H9 (cell line): Measurements from ENCODE around the gene GALNT9. TPM values are rescaled to one million over a fixed set of nuclear protein-coding genes. Genes with fewer than 3 reads are reported as not detected.

Experiments used
- DNase-seq: peaks from one replicate; pipeline ENCODE4 v3.0.0-alpha.2; 2017
- H2AFZ ChIP-seq: one replicate; pipeline ENCODE4 v1.6.1; 2013; ENCODE audit warnings: mild to moderate bottlenecking, low read length, control low read depth, moderate library complexity
- H2AK5ac ChIP-seq: 2 replicates; pipeline ENCODE4 v1.6.1; 2013; ENCODE audit warnings: low read length, control low read depth, mixed read lengths; ENCODE audit not compliant: insufficient read length
- H2BK120ac ChIP-seq: one replicate; pipeline ENCODE4 v1.6.1; 2013; ENCODE audit warnings: low read depth, mild to moderate bottlenecking, low read length, control low read depth, inconsistent platforms; ENCODE audit not compliant: poor library complexity, severe bottlenecking
- H2BK12ac ChIP-seq: 2 replicates; pipeline ENCODE4 v1.6.1; 2013; ENCODE audit warnings: low read length, control low read depth, mixed read lengths, low read depth; ENCODE audit not compliant: insufficient read length
- H2BK15ac ChIP-seq: 2 replicates; pipeline ENCODE4 v1.6.1; 2013; ENCODE audit warnings: low read depth, low read length, control low read depth
- H2BK20ac ChIP-seq: one replicate; pipeline ENCODE4 v1.6.1; 2013; ENCODE audit warnings: low read depth, mild to moderate bottlenecking, low read length, control low read depth, inconsistent platforms; ENCODE audit not compliant: poor library complexity, severe bottlenecking
- H2BK5ac ChIP-seq: 2 replicates; pipeline ENCODE4 v1.6.1; 2013; ENCODE audit warnings: low read length, control low read depth, mixed read lengths; ENCODE audit not compliant: insufficient read length
- H3K14ac ChIP-seq: 2 replicates; pipeline ENCODE4 v1.6.1; 2013; ENCODE audit warnings: low read length, control low read depth; ENCODE audit not compliant: insufficient read depth
- H3K18ac ChIP-seq: 2 replicates; pipeline ENCODE4 v1.6.1; 2013; ENCODE audit warnings: low read depth, mild to moderate bottlenecking, mixed read lengths, low read length, control low read depth; ENCODE audit not compliant: insufficient read length
- H3K23ac ChIP-seq: 2 replicates; pipeline ENCODE4 v1.6.1; 2013; ENCODE audit warnings: low read length, control low read depth, mixed read lengths, low read depth; ENCODE audit not compliant: insufficient read length
- H3K23me2 ChIP-seq: 2 replicates; pipeline ENCODE4 v1.6.1; 2013; ENCODE audit warnings: low read depth, mild to moderate bottlenecking, mixed read lengths, low read length, control low read depth; ENCODE audit not compliant: insufficient read length, poor library complexity, severe bottlenecking
- H3K27ac ChIP-seq: 2 replicates; pipeline ENCODE4 v1.5.1; 2013; ENCODE audit warnings: low read length, control low read depth, mixed read lengths, low read depth; ENCODE audit not compliant: insufficient read length
- H3K27me3 ChIP-seq: 2 replicates; pipeline ENCODE4 v1.6.1; 2013; ENCODE audit warnings: low read length, control low read depth, inconsistent platforms; ENCODE audit not compliant: insufficient read depth
- H3K4ac ChIP-seq: 2 replicates; pipeline ENCODE4 v1.6.1; 2013; ENCODE audit warnings: low read depth, mild to moderate bottlenecking, control low read depth, inconsistent platforms, low read length, moderate library complexity
- H3K4me1 ChIP-seq: 2 replicates; pipeline ENCODE4 v1.6.1; 2013; ENCODE audit warnings: low read length, control low read depth, inconsistent platforms; ENCODE audit not compliant: insufficient read depth
- H3K4me2 ChIP-seq: 2 replicates; pipeline ENCODE4 v1.6.1; 2013; ENCODE audit warnings: low read length, control low read depth, mixed read lengths; ENCODE audit not compliant: insufficient read length, insufficient read depth
- H3K56ac ChIP-seq: 2 replicates; pipeline ENCODE4 v1.6.1; 2013; ENCODE audit warnings: low read depth, mild to moderate bottlenecking, mixed read lengths, low read length, control low read depth; ENCODE audit not compliant: insufficient read length
- H3K79me1 ChIP-seq: 2 replicates; pipeline ENCODE4 v1.6.1; 2013; ENCODE audit warnings: low read depth, mild to moderate bottlenecking, moderate library complexity, low read length, control low read depth, inconsistent platforms; ENCODE audit not compliant: insufficient read depth, poor library complexity, severe bottlenecking
- H3K79me2 ChIP-seq: 2 replicates; pipeline ENCODE4 v1.6.1; 2013; ENCODE audit warnings: low read length, control low read depth, inconsistent platforms; ENCODE audit not compliant: insufficient read depth
- H3K9ac ChIP-seq: 2 replicates; pipeline ENCODE4 v1.6.1; 2013; ENCODE audit warnings: low read length, control low read depth, mixed read lengths; ENCODE audit not compliant: insufficient read length; ENCODE audit errors: extremely low read depth
- H3K9me3 ChIP-seq: one replicate; pipeline ENCODE4 v1.6.1; 2013; ENCODE audit warnings: low read depth, low read length, inconsistent platforms; ENCODE audit not compliant: control insufficient read depth
- H3T11ph ChIP-seq: one replicate; pipeline ENCODE4 v1.6.1; 2013; ENCODE audit warnings: mild to moderate bottlenecking, low read length, control low read depth, inconsistent platforms
- H4K20me1 ChIP-seq: one replicate; pipeline ENCODE4 v1.6.1; 2013; ENCODE audit not compliant: control insufficient read depth, insufficient read length, insufficient read depth
- H4K5ac ChIP-seq: 2 replicates; pipeline ENCODE4 v1.6.1; 2013; ENCODE audit warnings: low read depth, mild to moderate bottlenecking, mixed read lengths, low read length, control low read depth; ENCODE audit not compliant: insufficient read length
- H4K8ac ChIP-seq: replicated peaks from 2 replicates; pipeline ENCODE4 v1.6.1; 2013; ENCODE audit warnings: low read length, control low read depth, mixed read lengths, low read depth; ENCODE audit not compliant: insufficient read length
- H4K91ac ChIP-seq: 2 replicates; pipeline ENCODE4 v1.6.1; 2013; ENCODE audit warnings: low read depth, mild to moderate bottlenecking, moderate library complexity, mixed read lengths, low read length, control low read depth; ENCODE audit not compliant: insufficient read length
- H3K27ac Mint-ChIP-seq, 3 experiments: 2 replicates in 2 of 3; 3 replicates in 1 of 3; pipeline ENCODE4 v1.8.0; 2020 to 2021; ENCODE audit warnings: mixed read lengths in 3 of 3, mild to moderate bottlenecking in 1 of 3, moderate library complexity in 1 of 3
- H3K27me3 Mint-ChIP-seq: 2 replicates; pipeline ENCODE4 v1.8.0; 2021; ENCODE audit warnings: low read depth, mild to moderate bottlenecking, moderate library complexity, mixed read lengths
- H3K36me3 Mint-ChIP-seq, 3 experiments: 2 replicates in 2 of 3; 3 replicates in 1 of 3; pipeline ENCODE4 v1.8.0; 2020 to 2021; ENCODE audit warnings: low read depth in 3 of 3, mixed read lengths in 3 of 3; ENCODE audit not compliant: insufficient read depth in 1 of 3
- H3K4me1 Mint-ChIP-seq, 2 experiments: 2 replicates each; pipeline ENCODE4 v1.8.0; 2020; ENCODE audit warnings: mixed read lengths in 2 of 2
- H3K4me3 Mint-ChIP-seq, 2 experiments: 2 replicates in 1 of 2; 3 replicates in 1 of 2; pipeline ENCODE4 v1.8.0; 2020 to 2021; ENCODE audit warnings: mild to moderate bottlenecking in 2 of 2, mixed read lengths in 2 of 2, moderate library complexity in 1 of 2
- H3K9me3 Mint-ChIP-seq, 2 experiments: 2 replicates in 1 of 2; 3 replicates in 1 of 2; pipeline ENCODE4 v1.8.0; 2020; ENCODE audit warnings: mild to moderate bottlenecking in 2 of 2, mixed read lengths in 2 of 2, moderate library complexity in 1 of 2
- CTCF ChIP-seq: fragments of 200-600 bp; sonication (generic); conservative IDR thresholded peaks from 3 replicates; pipeline ENCODE4 v1.8.0; 2021; ENCODE audit warnings: antibody characterized with exemption, mild to moderate bottlenecking
- WGBS: extraction: QIAGEN DNeasy Blood & Tissue Kit; methylation state at CpG from one replicate; pipeline ENCODE4 v1.1.7; 2013; ENCODE audit warnings: missing lambda C conversion rate, low lambda C conversion rate, mixed read lengths; ENCODE audit not compliant: insufficient read length; ENCODE audit errors: extremely low coverage; 5-methylcytosine and 5-hydroxymethylcytosine counted together
- total RNA-seq: library from RNA; stranded (reverse); gene quantifications from 2 replicates; pipeline ENCODE4 v1.2.1, GENCODE V29; 2021

Gene GALNT9
- total RNA-seq, 1 experiment from 2014 or later = 0.35 TPM

DNA sequence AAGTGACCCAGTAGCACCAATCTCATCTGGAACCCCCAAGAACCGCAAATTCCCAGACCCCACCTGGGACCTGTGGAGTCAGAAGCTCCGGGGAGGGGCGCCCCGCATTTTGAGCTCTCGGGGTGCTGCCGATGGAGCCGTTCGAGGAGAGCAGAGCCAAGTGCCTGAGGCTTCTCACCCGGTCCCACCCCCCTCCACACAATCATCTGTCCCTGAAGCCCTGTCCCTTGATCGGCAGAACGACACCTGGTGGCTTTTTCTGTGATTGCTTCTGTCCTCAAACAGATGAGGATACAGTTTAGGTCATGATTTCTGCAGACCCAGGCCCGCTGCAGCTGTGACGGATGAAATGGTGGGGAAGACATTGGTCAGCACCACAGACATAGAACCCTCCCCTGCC is 110.5 kb downstream of the GALNT9 start:
- Histone ChIP-seq H2BK15ac (no peak overlapping the region), H3K27me3 (peaks cover 6% of the 10 kb centered on the region; the same call in 1 of the 2 replicates), H3K18ac (no peak overlapping the region), H3K79me2 (no peaks in the 10 kb centered on the region), H3K4me1 (no peaks in the 10 kb centered on the region; the same call in 1 of the 2 replicates), H2BK20ac (no peak overlapping the region), H4K91ac (no peak overlapping the region), H2AK5ac (no peak overlapping the region), H3K14ac (no peak overlapping the region), H3K23ac (no peak overlapping the region), H2BK120ac (no peak overlapping the region), H3K4me2 (no peak overlapping the region), H3K4ac (no peak overlapping the region), H3K23me2 (no peaks in the 10 kb centered on the region), H2BK5ac (no peak overlapping the region), H3K56ac (no peak overlapping the region), H4K20me1 (no peaks in the 10 kb centered on the region), H3K79me1 (no peaks in the 10 kb centered on the region), H2BK12ac (no peak overlapping the region), H3K9ac (no peak overlapping the region), H3T11ph (no peak overlapping the region), H4K8ac (no peak overlapping the region), H2AFZ (no peak overlapping the region), H4K5ac (no peak overlapping the region), H3K9me3 (no peaks in the 10 kb centered on the region), H3K27ac (no peak overlapping the region)
- Mint-ChIP-seq H3K4me1 (peaks cover 0 to 2% of the 10 kb centered on the region in 2 experiments; a peak in 1 of 4 replicates), H3K9me3 (peaks cover 7 to 8% of the 10 kb centered on the region in 2 experiments), H3K36me3 (peaks cover 0 to 3% (median 0%) of the 10 kb centered on the region in 3 experiments; a peak in 1 of 7 replicates), H3K27me3 (peaks cover 82% of the 10 kb centered on the region), H3K4me3 (no peak overlapping the region), H3K27ac (no peak overlapping the region)
- TF ChIP-seq CTCF = peak; percentile 62
- no CpG with 5 or more reads among the region's 13 CpGs for WGBS
- peak; percentile 83 for DNase-seq
